C1 segment of cervical spinal cord (tissue), 14 donors: Measurements from ENCODE around the gene ZNF181.
"Not testable (repeated sequence)": the region's sequence is repeated elsewhere in the genome, so short reads cannot be mapped to it uniquely, and the experiment has no call there.

ENCODE experiments used
- DNase-seq, 14 donors: peaks; one replicate each; lab custom pipeline; 2025; lab: John Stamatoyannopoulos, UW

ZNF181 gene

DNA sequence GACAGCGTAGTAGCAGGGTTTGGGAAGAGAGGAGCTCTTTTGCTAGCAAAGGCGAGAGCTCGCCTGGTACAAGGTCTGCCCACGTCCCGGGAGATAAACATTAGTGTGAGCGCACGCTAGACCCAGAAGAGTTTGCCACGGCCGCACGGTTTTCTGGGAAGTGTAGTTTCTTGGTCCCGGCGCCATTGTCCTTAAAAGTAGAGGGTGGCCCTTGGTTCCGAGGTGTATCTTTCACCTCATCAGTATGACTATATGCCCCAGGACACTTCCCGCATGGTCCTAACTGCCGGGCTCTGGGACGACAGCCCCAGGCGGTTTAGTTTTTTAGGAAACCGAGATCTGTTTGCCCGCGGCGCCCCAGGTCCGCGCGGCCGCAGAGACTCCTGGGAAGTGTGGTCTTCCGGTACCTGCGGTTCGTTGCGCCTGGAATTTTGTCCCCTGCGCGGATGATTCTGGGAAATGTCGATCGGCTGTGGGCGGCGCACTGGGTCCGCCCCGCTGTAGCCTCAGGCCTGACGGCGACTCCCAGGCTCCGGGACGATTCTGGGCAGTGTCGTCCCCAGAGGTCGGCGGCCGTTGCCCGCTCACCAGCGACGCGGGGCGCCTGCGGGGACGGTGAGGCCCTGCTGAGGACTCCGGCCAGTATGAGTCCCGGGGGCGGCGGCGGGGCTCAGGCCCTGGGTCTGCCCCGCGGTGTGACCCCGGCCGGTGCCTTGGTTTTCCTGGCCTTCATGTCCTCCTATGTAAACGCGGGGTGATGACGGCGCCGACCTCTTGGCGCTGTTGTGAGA, at the start of gene ZNF181:
Gene ZNF181, plus strand, starts transcription at position 498 of the 791 bp plus-strand sequence. CDS start 795 bp downstream, outside the sequence.
- peak; percentile 71 to 98 (median 93) for DNase-seq

DNA sequence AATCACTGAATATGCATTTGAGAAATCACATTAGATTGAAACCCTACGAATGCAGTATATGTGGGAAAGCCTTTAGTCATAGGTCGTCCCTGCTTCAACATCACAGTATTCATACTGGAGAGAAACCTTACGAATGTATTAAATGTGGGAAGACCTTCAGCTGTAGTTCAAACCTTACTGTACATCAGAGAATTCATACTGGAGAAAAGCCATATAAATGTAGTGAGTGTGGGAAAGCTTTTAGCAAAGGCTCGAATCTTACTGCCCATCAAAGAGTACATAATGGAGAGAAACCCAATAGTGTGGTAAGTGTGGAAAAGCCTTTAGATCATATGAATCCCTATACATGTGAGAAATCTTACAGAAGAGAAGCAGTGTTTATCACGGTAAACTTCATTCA, 48.8 kb upstream of the ZNF181 start:
- DNase-seq, result not testable (repeated sequence)

DNA sequence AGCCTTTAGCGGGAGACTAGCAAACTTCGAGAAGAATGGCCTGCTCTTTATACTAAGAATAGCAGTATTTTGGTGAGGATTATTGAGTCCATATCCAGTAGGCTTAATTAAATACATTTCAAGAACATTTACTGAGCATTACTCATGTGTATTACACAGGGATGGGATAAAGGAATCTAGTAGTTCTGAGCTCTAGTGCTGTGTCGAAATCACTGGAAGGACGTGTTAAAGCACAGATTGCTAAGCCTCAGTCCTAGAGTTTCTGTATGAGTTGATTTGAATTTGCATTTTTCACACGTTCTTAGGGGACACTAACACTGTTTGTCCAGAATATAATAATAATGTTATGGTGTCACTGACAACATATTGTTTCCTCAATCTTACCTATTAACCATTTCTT, 47.6 kb upstream of the ZNF181 start:
- DNase-seq, result no peak

DNA sequence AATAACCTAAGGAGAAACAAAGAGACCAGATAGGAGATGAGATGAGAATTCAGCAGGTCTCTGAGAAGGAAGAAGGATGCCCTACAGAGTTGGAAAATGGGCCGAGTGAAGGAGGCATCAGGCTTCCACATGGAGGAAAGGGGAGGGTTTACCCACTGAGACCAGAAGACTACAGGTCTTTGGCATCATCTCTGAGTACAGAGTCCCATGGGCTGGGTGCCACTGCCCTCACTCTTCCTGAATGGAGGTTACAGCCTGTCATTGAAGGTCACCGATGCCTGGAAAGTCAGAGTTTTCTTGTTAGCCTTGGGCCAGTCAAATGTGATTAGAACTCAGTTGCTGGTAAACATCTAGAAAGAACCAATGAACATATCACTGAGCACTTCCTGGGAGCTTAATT, 46.7 kb upstream of the ZNF181 start:
- DNase-seq, result no peak

DNA sequence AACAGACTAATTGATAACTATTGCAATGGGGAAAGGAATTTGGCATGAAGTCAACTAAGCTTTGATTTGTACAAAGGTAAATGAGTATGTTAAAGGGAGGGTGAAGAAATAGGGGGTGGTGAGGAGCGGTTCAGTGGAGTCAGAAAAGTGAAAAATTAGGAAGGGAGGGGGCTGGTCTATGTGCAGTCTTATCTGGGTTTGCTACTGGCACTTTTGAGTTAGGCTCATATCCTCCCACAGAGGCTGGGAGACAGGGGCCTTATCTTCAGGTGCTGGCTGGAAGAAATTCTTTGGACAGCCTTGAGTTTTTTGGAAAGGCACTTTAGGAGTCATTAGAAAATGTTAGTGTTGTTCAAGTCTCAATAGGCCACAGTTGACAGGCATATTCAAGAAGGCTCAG, 45.5 kb upstream of the ZNF181 start:
- no peak for DNase-seq

DNA sequence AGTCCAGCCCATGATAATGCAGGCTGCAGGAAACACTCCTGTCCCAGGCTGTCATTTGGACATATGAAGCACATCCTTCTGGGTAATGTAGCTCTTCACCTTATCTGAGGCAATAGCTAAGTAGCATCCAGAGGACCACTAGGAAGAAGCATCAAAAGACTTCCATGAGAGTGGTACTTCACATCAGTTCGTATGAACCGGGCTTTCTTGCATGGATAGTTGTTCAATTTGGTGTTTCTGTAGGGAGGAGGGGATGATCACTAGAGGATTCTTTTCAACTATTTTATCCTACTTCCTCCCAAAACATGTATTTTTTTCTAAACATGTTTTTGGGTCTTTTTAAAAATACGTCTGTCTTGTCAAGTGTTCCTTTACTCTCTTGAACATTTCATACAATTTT, 43.7 kb upstream of the ZNF181 start:
- no peak for DNase-seq

DNA sequence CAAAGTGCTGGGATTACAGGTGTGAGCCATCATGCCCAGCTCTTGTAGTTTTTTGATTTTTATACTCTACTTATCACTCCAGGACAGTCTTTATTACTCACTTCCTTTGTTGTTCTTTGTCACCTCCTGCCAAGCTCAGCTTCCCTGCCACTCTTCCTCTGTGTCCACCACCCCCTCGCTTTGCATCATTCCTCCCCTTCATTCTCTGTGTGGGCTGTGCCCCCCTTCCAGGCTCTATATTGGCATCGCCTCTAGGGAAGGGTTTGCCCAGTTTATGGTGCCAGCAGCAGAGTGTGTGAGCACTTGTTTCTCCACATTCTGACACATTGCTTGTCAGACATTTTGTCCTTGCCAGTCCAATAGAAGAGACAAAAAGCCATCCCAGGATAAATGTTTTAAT, 41.5 kb upstream of the ZNF181 start:
- DNase-seq, result peak in 1 of 14 donors; percentile 33

DNA sequence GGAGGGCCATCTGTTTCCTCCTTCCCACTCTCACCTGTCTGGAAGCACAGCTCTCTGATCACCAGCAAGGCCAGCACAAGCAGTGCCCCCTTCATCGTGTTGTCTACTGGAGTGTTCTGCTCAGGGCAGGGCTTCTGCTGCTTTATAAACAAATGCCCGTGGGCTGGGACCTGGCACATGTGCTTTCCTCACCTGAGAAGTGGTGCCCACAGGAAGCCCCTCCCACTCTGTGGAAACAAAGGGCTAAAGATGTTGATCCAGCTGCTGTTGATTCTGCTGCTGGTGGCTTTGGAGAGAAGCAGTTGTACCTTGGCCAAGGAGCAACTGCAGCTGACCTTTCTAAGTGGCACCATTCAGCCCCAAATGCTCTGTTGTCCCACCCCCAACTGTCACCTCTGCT, 26.4 kb upstream of the ZNF181 start:
- no peak for DNase-seq

DNA sequence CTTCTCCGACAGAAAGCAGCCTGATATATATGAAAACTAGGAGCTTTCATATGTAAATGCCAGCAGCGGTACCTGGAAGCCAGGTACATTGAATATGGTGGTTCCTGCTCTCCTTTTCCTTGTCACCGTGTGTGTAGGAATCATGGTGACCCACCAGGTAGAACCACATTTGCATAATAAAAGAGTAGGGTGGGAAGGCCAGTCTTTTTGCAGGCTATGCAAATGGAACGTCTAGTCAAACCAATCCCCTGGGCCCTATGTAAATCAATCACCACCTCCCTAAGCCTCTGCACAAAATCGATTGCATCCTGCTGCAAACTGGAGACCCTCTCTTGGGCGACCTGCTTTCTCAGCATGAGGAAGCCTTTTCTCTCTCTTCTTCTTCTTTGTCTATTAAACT, 22.2 kb upstream of the ZNF181 start:
- DNase-seq, result no peak

DNA sequence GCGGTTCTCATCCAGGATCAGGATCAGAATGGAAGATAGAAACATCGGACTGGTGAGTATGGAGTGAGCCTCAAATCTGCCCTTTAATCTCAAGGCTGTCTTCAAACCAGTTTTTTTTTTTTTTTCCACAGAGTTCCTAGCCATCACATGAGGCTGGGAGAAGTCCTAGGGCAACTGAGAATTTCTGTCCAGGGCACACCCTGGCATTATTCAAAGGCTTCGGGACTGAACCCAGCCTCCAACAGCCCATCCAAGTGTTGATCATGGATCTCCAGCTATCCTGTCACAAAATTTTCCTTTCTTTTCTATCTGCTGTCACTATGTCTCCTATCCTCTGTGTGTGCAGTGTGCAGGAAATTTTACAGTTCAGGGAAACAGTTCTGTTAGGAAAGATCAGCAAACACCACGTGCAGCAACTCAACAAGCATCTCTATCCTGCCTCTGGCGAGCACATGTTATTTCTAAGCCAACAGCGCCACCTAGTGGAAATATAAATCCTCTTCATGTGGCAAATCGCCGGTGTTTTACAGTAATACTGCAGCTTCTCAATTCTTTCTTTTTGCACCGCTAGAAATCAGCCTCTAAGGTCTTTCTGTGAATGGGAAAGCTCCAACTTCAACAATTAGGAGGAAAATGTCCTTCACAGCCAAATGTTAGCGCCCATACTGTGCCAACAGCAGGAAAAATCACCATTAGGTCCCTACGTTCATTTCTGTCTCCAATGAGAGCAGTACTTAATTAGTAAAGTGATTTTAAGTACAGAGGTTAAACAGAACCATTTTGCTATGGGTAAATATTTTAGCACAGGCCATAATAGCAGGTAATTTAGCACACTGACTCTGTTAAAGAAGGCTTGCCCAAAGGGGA, 21.4 kb upstream of the ZNF181 start:
- DNase-seq, result peak in 6 of 14 donors; percentile 8 to 66 (median 10)

DNA sequence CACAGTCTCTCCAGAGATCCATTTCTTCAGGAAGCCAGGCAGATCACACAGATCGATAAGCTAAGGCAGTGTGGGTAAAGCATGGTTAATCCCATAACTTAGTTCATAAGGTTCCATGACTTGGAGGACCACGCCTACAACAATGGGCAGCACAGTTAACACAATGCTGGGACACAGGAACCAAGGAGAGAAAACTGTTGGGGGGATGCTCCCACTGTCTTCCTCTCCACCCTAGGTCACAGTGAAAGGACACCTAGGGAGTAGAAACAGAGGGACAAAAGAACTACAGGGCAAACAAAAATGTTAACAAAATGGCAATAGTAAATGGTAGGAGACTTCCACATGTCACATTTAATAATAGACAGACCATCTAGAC, 20.8 kb upstream of the ZNF181 start:
- DNase-seq, result no peak

DNA sequence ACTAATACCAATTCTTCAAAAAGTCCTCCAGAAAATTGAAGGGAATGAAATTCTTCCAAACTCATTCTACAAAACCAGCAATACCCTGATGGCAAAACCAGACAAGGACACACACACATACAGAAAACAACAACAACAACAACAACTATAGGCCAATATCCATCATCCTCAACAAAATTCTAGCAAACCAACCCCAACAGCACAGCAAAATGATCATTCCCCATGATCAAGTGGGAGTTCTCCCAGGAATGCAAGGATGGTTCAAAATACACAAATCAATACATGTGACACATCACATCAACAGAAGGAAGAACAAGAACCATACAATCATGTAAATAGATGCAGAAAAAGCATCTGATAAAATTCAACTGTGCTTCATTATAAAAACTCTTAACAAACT, 18.7 kb upstream of the ZNF181 start:
- DNase-seq, result no peak

DNA sequence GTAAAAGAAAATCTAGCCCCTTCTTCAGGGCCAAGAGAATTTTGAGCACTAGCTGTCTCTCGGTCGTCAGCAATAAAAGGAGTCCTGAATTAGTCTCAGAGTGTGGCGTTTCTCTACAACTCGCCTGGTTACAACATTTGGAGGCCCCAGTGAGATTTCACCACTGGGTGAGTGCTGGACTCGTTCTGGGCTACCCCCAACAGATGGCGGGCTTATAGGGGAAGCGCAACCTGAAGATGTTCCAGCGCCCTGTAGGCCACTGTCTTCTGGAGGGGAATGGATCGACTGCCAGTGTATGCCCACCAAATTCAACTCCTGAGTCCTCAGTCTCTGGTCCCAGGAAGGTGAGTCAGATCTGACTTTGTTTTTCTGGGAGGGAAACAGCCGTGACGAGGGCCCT, 11.7 kb upstream of the ZNF181 start:
- DNase-seq, result no peak

DNA sequence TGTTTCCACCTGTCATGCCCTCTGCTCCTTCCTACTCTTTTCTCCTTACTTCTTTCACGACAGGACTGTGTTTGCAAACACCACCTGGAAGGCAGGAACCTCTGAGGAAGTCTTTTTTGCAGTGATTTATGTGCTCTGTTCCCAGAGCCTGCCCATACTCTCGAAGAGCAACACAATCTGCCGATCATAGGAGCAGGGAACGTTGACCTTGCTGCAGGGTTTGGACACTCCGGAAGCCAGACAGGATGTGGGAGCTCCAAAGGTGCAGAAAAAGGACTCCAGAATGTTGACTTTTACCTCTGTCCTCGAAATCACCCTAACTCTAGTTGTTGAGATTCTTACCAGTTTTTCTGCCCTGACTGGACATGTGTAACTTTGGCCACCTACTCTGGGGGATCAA, 8.6 kb upstream of the ZNF181 start:
- DNase-seq, result no peak

DNA sequence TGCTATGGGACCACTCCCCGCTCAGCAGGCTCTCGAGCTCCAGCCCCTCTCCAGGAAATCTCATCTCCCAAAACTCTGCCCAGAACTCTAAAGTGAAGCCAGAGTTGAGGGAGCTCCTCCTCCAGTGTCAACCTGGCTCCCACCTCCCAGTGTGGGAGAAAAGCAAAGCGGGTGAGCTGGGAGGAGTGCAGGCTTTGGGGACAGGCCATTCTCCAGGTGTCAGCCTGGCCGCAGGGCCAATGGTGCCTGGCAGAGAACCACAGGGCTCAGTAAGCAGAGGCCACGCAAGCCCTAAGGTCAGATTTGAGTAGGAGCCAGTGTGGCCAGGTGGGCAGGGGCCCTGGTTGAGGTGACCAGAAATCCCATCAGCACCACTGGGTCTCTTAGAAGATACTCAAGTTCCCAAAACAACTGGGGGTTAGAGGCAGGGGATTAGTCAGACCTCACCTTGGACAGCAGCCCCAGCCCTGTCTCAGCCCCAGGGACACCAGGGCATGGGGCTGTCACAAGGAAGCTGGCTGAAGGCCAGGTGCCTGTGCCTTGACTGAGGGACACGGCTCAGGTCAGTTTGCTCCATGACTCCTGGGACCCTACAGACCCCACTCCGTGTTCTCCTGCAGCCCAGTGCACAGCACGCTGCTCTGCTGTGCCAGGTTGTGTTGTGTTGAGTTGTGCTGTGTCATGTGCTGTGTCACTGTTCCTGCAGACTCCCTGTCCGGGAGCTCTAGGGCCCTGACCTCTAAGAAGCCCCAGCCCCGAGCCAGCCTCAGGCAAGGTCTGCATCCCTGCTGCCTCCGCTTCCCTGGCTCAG, 2.8 kb upstream of the ZNF181 start:
- DNase-seq, result no peak

DNA sequence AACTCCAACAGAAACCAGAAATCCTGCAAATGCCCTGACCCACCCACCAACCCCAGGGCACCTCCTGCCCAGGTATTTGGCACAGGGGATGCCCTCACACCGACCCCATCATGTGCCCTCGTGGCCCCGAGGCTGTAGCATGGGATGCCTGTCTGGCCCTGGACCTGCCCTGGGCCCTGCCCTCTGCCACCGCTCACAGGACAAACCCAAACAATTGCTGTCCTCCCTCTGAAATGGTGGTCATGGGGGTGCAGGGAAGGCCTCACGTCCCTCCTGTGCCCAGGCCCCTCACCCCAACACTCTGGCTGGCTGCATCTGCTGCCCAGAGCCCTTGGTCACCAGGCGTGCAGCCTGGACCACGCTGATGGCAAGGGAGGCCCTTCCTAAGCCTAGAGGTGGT, 2.1 kb upstream of the ZNF181 start:
- DNase-seq, result no peak

DNA sequence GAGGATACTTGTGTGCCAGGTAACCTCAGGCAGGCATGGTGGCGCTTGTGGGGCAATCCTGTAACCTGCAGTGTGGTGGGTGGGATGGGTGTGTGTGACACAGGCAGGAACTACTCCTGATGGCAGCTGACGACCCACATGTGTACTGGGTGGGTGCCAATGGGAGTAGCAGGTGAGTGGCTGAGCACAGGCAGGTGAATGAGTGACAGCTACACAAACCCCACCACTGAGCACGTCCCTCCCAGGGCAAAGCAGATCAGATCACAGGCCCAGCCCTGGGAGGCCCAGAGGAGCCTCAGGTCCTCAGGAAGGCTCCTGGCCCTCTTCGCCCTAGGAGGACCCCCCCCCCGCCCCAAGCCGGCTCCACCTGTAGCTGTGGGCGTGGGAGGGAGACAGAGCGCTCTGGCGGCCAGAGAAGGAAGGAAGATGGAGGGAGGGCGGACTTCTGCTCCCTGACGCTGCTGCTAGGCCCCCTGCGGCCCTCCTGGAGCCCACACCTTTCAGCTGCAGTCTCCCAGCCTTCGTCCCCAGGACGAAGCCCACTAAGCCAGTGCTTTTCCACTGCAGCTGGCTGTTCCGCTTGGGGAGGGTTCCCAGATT, 1.3 kb upstream of the ZNF181 start:
- DNase-seq, result peak in 1 of 14 donors; percentile 1

DNA sequence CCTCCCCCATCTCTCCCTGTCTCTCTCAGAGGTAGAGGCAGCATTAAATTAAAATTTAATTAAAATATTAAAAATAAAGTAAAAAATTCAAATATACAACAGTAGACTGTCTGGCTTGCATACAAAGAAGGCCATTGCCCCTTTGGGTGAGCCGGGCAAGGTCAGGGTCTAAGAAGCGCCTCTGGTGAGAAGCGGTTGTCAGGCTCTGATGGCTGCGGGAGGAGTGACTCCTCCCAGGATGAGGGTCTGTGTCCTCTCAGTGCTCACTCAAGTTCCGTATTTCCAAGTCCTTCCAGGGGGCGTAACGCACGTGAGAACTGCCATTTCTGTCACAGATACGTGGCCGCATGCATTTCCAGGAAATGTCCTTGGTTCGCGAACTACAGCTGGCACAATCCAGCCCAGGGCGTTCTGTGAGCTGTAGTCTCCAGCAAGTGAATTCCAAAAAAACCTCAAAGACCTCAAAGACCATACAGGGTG, 737 bp upstream of the ZNF181 start:
- peak in 2 of 14 donors; percentile 73 to 89 for DNase-seq

DNA sequence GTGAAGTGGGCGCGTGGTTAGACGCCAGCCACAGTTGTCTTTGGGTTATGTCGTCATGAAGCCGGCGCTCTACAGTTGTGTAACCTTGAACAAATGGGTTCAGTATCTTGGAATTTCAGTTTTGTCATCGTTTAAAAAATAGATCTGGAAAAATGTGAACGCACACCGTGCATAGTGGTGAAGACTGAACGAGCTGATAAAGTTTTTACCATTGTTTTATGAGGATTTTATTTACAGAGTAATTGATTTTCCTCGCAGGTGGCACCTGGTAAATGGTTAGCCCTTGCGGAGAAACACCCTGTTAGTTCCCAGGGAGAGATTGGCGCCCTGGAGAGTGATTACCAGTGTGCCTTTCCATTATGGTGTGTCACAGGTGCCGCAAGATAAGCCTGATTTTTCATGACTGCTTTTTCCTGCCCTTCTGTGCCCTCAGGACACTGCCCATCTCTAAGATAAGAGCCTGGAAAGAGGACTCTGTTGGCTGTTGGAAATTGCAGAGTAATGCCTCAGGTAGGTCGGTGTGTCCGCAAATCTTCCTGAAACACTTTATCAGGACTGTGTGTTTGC, 577 bp downstream of the ZNF181 start:
- no peak for DNase-seq

DNA sequence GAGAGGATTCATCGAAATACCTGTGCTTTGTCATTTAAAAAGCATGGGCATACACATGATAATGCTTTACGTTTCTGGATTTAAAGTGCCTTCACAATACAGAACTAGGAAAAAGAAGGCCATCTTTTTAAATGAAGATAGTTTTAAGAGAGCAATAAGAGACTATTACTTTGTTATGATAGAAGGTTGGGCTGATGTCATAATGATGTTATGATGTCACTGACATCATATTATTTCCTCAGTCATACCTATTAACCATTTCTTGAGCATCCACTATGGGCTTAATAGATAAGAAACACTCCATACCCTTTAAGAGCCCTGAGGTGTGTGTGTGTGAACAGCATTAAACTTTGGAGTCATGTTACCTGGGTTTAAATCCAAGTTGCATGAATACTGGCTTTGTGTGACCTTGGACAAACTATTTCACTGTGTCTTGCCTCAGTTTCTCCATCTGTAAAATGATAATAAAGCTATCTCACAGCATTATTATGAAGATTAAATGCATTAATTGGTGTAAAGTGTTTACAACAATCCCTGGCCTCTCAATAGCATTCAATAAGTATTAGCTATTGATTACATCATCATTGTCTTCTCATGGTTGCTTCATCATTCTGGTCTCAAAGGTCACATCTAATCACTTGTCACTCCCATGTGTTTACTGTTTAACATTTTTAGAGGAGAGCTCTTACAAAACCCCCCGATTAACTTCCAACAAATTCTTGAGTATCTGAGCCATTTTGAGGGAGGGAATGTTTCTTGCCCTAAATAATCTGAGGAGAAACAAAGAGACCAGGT, 11.1 kb downstream of the ZNF181 start:
- DNase-seq, result no peak
